T-helper 2 cell treated with Interferon-gamma antibody and Interleukin-4, amounts not matched to agents 100 ng/mL and 5 ng/mL, for 36 hours (primary cell): Measurements from ENCODE around the gene FAM184A. TPM values are rescaled to one million over a fixed set of nuclear protein-coding genes. Genes with fewer than 3 reads are reported as not detected.
"Not testable (repeated sequence)": the region's sequence is repeated elsewhere in the genome, so short reads cannot be mapped to it uniquely, and the experiment has no call there.

Source experiments
- intact Hi-C: fragments of 100-400 bp; cut with micrococcal nuclease; formaldehyde crosslinking; loops from one replicate; pipeline ENCODE4 v1.15.1; 2023
- total RNA-seq: library from RNA; stranded (reverse); gene quantifications from 2 replicates; pipeline ENCODE4 v1.2.3, GENCODE V29; 2022

Gene FAM184A
- total RNA-seq, 1 donor from 2014 or later = 3.8 TPM

- intact Hi-C loops = no loop called here
Observed at GRCh38 chr6:119020597-119021561, 57.6 kb downstream of the FAM184A start.

GRCh38 chr6:119015165-119015564 is 63.3 kb downstream of the FAM184A start:
- intact Hi-C loops = not testable (repeated sequence)

- intact Hi-C loops = no loop called here
Observed at GRCh38 chr6:119012521-119012920, 65.9 kb downstream of the FAM184A start.

- intact Hi-C loops = not testable (repeated sequence)
Observed at GRCh38 chr6:119009266-119009665, 69.2 kb downstream of the FAM184A start.

GRCh38 chr6:119006974-119007373 is 71.5 kb downstream of the FAM184A start:
- intact Hi-C loops = no loop called here

- intact Hi-C loops = no loop called here
Observed at GRCh38 chr6:119002069-119002468, 76.4 kb downstream of the FAM184A start.

- intact Hi-C loops = no loop called here
Observed at GRCh38 chr6:118999494-119000040, 78.9 kb downstream of the FAM184A start.

GRCh38 chr6:118997426-118997825 is 81.0 kb downstream of the FAM184A start:
- intact Hi-C loops = not testable (repeated sequence)

- intact Hi-C loops = no loop called here
Observed at GRCh38 chr6:118996289-118996820, 82.1 kb downstream of the FAM184A start.

GRCh38 chr6:118993803-118994251 is 84.6 kb downstream of the FAM184A start:
- intact Hi-C loops = no loop called here

- intact Hi-C loops = no loop called here
Observed at GRCh38 chr6:118993358-118993757, 85.1 kb downstream of the FAM184A start.

GRCh38 chr6:118992186-118992795 is 86.2 kb downstream of the FAM184A start:
- intact Hi-C loops = no loop called here

- intact Hi-C loops = no loop called here
Observed at GRCh38 chr6:118986312-118986711, 92.2 kb downstream of the FAM184A start.

- intact Hi-C loops = no loop called here
Observed at GRCh38 chr6:118985123-118985830, 93.2 kb downstream of the FAM184A start.

- intact Hi-C loops = no loop called here
Observed at GRCh38 chr6:118984342-118984741, 94.1 kb downstream of the FAM184A start.

GRCh38 chr6:118982575-118982911 is 95.9 kb downstream of the FAM184A start:
- intact Hi-C loops = no loop called here

- intact Hi-C loops = no loop called here
Observed at GRCh38 chr6:118981884-118982574, 96.4 kb downstream of the FAM184A start.

- intact Hi-C loops = no loop called here
Observed at GRCh38 chr6:118980063-118980462, 98.4 kb downstream of the FAM184A start.

- intact Hi-C loops = no loop called here
Observed at GRCh38 chr6:118974790-118975189, 103.7 kb downstream of the FAM184A start.

GRCh38 chr6:118971682-118972081 is 106.8 kb downstream of the FAM184A start:
- intact Hi-C loops = no loop called here

- intact Hi-C loops = no loop called here
Observed at GRCh38 chr6:118970866-118971265, 107.6 kb downstream of the FAM184A start.
